ENCODE results near the gene AMFR. TPM values are rescaled to one million over a fixed set of nuclear protein-coding genes. Genes with fewer than 3 reads are reported as not detected.

The AMFR gene
- total and polyA plus RNA-seq, 2 of the 13 experiments (the other 11 are each of a cell fraction or from before 2014, with no cell fraction given): 52.9 to 108 TPM

- no peak for TF ChIP-seq ZNF354B (CRISPR knock-in tag; IDR thresholded peaks at IDR 0.05)
- TF ChIP-seq DNMT3B (CRISPR knock-in tag; conservative IDR thresholded peaks at IDR 0.05): no peak; the same call in 1 of the 2 replicates
- peak; percentile 49; the same call in 1 of the 2 replicates for TF ChIP-seq CHD2 (IDR thresholded peaks at IDR 0.05; ENCODE audit: low read depth, low read length)
- TF ChIP-seq ZNF883 (CRISPR knock-in tag; IDR thresholded peaks at IDR 0.05; ENCODE audit: not compliant biosample characterization): peak; percentile 88
- no peak for TF ChIP-seq ZNF431 (CRISPR knock-in tag; IDR thresholded peaks at IDR 0.05; ENCODE audit: borderline replicate concordance, low read depth)
- no peak for TF ChIP-seq KLF13 (CRISPR knock-in tag; IDR thresholded peaks at IDR 0.05)
- peak; percentile 84; the same call in 1 of the 2 replicates for TF ChIP-seq MYC (CRISPR knock-in tag; IDR thresholded peaks at IDR 0.05; ENCODE audit: borderline replicate concordance)
- no peak for TF ChIP-seq XRCC5 (optimal IDR thresholded peaks at IDR 0.05; ENCODE audit: low read length)
- no peak for TF ChIP-seq ZNF879 (CRISPR knock-in tag; IDR thresholded peaks at IDR 0.05)
- 0 out of 2 replicates have a peak, but pooled peaks have one; percentile 78 for TF ChIP-seq ZNF569 (CRISPR knock-in tag; IDR thresholded peaks at IDR 0.05; ENCODE audit: borderline replicate concordance)
- TF ChIP-seq POGK (CRISPR knock-in tag; conservative IDR thresholded peaks at IDR 0.05): no peak; the same call in 1 of the 2 replicates
- no peak for TF ChIP-seq SKI (IDR thresholded peaks at IDR 0.05; ENCODE audit: partially characterized antibody)
- TF ChIP-seq CSRNP2 (CRISPR knock-in tag; conservative IDR thresholded peaks at IDR 0.05; ENCODE audit: low read depth): no peak
- 0 out of 2 replicates have a peak, but pooled peaks have one; percentile 14 for TF ChIP-seq KDM3A (CRISPR knock-in tag; IDR thresholded peaks at IDR 0.05; ENCODE audit: low read depth)
- TF ChIP-seq ZNF333 (CRISPR knock-in tag; IDR thresholded peaks at IDR 0.05; ENCODE audit: borderline replicate concordance): peak; percentile 55; the same call in 1 of the 2 replicates
- peak; percentile 53; the same call in 1 of the 2 replicates for TF ChIP-seq ZNF768 (CRISPR knock-in tag; IDR thresholded peaks at IDR 0.05)
- TF ChIP-seq MTF1 (CRISPR knock-in tag; IDR thresholded peaks at IDR 0.05): peak; percentile 58; the same call in 1 of the 2 replicates
- no peak for TF ChIP-seq SOX5 (CRISPR knock-in tag; IDR thresholded peaks at IDR 0.05; ENCODE audit: borderline replicate concordance)
- no peak for TF ChIP-seq IKZF1 (IDR thresholded peaks at IDR 0.05)
- peak; percentile 67; the same call in 1 of the 2 replicates for TF ChIP-seq ARNT2 (CRISPR knock-in tag; IDR thresholded peaks at IDR 0.05; ENCODE audit: low read depth)
- peak; percentile 85 for TF ChIP-seq RFXAP (CRISPR knock-in tag; IDR thresholded peaks at IDR 0.05; ENCODE audit: borderline replicate concordance)
- no peak for TF ChIP-seq ZNF724P (CRISPR knock-in tag; IDR thresholded peaks at IDR 0.05; ENCODE audit: borderline replicate concordance)
- no peak for TF ChIP-seq BHLHE40 (IDR thresholded peaks at IDR 0.05; ENCODE audit: low read length)
- TF ChIP-seq PHF20 (CRISPR knock-in tag; IDR thresholded peaks at IDR 0.05): peak; percentile 81
- TF ChIP-seq SETDB1 (CRISPR knock-in tag; IDR thresholded peaks at IDR 0.05; ENCODE audit: borderline replicate concordance): no peak
- no peak for TF ChIP-seq HOXA9 (CRISPR knock-in tag; IDR thresholded peaks at IDR 0.05; ENCODE audit: borderline replicate concordance)
- TF ChIP-seq MIER3 (CRISPR knock-in tag; IDR thresholded peaks at IDR 0.05; ENCODE audit: borderline replicate concordance): no peak
- TF ChIP-seq ZNF331 (CRISPR knock-in tag; IDR thresholded peaks at IDR 0.05): peak; percentile 52; the same call in 1 of the 2 replicates
- TF ChIP-seq ZNF605 (CRISPR knock-in tag; IDR thresholded peaks at IDR 0.05): peak; percentile 75
- no peak for TF ChIP-seq GLI4 (CRISPR knock-in tag; IDR thresholded peaks at IDR 0.05; ENCODE audit: borderline replicate concordance)
Observed at GRCh38 chr16:56450986-56451752, 25.8 kb upstream of the AMFR start, which contains the start of the genes NUDT21 and OGFOD1 (continued).
